ENCODE results near the gene KCNAB1. TPM values are rescaled to one million over a fixed set of nuclear protein-coding genes. Genes with fewer than 3 reads are reported as not detected.

The KCNAB1 gene
- total RNA-seq, 1 donor from 2014 or later = 2.4 TPM

GRCh38 chr3:156431334-156432124 is 311.2 kb downstream of the KCNAB1 start:
- H3K36me3 ChIP-seq = no peaks in the 10 kb centered on the region
- no peaks in the 10 kb centered on the region for H3K9me3 ChIP-seq (replicated peaks)
- intact Hi-C loops (cut with micrococcal nuclease) = no loop called here
- no peak overlapping the region for H3K27ac ChIP-seq (replicated peaks)
- H3K4me1 ChIP-seq = no peaks in the 10 kb centered on the region
- TF ChIP-seq, protein P1, sequence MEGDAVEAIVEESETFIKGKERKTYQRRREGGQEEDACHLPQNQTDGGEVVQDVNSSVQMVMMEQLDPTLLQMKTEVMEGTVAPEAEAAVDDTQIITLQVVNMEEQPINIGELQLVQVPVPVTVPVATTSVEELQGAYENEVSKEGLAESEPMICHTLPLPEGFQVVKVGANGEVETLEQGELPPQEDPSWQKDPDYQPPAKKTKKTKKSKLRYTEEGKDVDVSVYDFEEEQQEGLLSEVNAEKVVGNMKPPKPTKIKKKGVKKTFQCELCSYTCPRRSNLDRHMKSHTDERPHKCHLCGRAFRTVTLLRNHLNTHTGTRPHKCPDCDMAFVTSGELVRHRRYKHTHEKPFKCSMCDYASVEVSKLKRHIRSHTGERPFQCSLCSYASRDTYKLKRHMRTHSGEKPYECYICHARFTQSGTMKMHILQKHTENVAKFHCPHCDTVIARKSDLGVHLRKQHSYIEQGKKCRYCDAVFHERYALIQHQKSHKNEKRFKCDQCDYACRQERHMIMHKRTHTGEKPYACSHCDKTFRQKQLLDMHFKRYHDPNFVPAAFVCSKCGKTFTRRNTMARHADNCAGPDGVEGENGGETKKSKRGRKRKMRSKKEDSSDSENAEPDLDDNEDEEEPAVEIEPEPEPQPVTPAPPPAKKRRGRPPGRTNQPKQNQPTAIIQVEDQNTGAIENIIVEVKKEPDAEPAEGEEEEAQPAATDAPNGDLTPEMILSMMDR (IDR thresholded peaks at IDR 0.05; ENCODE audit: borderline replicate concordance) = no peak
- no peak for DNase-seq
- H3K27me3 ChIP-seq (ENCODE audit: low read depth) = no peaks in the 10 kb centered on the region
- H3K4me3 ChIP-seq = no peak overlapping the region

GRCh38 chr3:156432563-156432962 is 312.2 kb downstream of the KCNAB1 start:
- no peaks in the 10 kb centered on the region for H3K27me3 ChIP-seq (ENCODE audit: low read depth)
- TF ChIP-seq, protein P1 (IDR thresholded peaks at IDR 0.05; ENCODE audit: borderline replicate concordance) = no peak
- intact Hi-C loops (cut with micrococcal nuclease) = no loop called here

DNA sequence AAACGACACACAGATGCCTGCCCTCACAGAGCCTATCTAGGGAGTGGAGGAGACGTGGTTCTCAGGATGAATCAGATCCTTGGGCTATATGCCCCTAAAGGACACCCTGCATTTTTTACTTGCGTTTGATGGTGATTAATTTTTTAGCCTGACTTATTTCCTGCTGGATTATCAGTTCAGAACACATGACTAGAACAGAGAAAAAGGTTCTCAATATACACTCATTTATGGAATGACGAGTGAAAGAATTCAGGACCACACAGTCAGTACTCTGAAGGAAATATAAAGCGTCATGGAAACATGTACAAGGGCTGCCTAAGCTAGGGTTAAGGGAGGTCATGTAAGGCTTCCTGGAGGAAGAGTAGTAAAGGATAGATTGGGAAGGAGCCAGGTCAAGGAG is 312.8 kb downstream of the KCNAB1 start:
- no peaks in the 10 kb centered on the region for H3K36me3 ChIP-seq
- no peaks in the 10 kb centered on the region for H3K4me1 ChIP-seq
- no peaks in the 10 kb centered on the region for H3K27me3 ChIP-seq (ENCODE audit: low read depth)
- no peak overlapping the region for H3K4me3 ChIP-seq
- H3K27ac ChIP-seq (replicated peaks) = no peak overlapping the region
- no peaks in the 10 kb centered on the region for H3K9me3 ChIP-seq (replicated peaks)
- TF ChIP-seq, protein P1 (IDR thresholded peaks at IDR 0.05; ENCODE audit: borderline replicate concordance) = no peak
- intact Hi-C loops (cut with micrococcal nuclease) = no loop called here
- DNase-seq = no peak

More at GRCh38 chr3:156432563-156432962, 312.2 kb downstream of the KCNAB1 start:
- no peak for DNase-seq
- H3K27ac ChIP-seq (replicated peaks) = no peak overlapping the region
- no peak overlapping the region for H3K4me3 ChIP-seq
- no peaks in the 10 kb centered on the region for H3K9me3 ChIP-seq (replicated peaks)
- H3K4me1 ChIP-seq = no peaks in the 10 kb centered on the region
- H3K36me3 ChIP-seq = no peaks in the 10 kb centered on the region

DNA sequence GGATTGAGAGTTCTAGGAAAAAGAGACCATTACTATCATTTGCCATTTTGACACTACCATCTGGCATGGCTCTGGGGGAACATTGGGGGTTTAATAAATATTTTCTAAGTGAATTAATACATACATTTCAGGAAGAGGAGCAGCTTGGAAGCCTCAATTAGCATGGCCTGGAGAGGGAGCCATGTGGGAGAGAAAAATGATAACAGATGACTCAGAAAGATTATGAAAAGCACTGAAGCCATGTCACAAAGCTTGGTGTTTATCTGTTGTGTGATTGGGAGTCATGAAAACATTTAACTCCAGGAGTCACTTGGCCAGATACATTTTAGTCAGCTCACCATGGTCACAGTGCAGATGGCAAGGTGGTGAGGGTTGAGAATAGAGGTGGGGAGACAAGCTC is 313.5 kb downstream of the KCNAB1 start:
- Histone ChIP-seq H3K4me3 (no peak overlapping the region), H3K4me1 (no peaks in the 10 kb centered on the region), H3K27me3 (ENCODE audit: low read depth) (no peaks in the 10 kb centered on the region), H3K9me3 (replicated peaks) (no peaks in the 10 kb centered on the region), H3K36me3 (no peaks in the 10 kb centered on the region), H3K27ac (replicated peaks) (no peak overlapping the region)
- TF ChIP-seq, protein P1 (IDR thresholded peaks at IDR 0.05; ENCODE audit: borderline replicate concordance) = no peak
- no peak for DNase-seq
- intact Hi-C loops (cut with micrococcal nuclease) = no loop called here

DNA sequence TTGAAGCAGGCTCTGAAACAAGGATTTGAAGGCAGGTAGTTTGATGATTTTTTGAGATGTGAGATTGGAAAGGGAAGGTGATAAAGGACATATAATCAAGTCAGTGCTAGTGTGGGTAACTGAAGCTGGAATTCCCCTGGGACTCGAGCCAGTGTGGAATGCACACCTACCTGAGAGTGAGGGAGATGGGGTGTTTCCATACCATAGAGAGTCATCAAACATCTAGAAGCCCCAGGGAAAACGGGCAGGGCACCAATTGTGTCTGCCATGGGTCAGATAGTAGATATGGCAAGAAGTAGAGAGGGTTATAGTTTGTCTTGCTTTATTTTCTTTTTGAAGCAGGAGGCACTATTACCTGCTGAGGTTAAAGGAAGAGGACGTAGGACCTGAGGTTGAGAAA is 314.5 kb downstream of the KCNAB1 start:
- Histone ChIP-seq H3K36me3 (no peaks in the 10 kb centered on the region), H3K27me3 (ENCODE audit: low read depth) (no peaks in the 10 kb centered on the region), H3K9me3 (replicated peaks) (no peaks in the 10 kb centered on the region), H3K27ac (replicated peaks) (no peak overlapping the region), H3K4me3 (no peak overlapping the region), H3K4me1 (no peaks in the 10 kb centered on the region)
- intact Hi-C loops (cut with micrococcal nuclease) = no loop called here
- no peak for DNase-seq
- TF ChIP-seq, protein P1 (IDR thresholded peaks at IDR 0.05; ENCODE audit: borderline replicate concordance) = no peak
